Measurements from ENCODE around the gene STAT1.

DNA sequence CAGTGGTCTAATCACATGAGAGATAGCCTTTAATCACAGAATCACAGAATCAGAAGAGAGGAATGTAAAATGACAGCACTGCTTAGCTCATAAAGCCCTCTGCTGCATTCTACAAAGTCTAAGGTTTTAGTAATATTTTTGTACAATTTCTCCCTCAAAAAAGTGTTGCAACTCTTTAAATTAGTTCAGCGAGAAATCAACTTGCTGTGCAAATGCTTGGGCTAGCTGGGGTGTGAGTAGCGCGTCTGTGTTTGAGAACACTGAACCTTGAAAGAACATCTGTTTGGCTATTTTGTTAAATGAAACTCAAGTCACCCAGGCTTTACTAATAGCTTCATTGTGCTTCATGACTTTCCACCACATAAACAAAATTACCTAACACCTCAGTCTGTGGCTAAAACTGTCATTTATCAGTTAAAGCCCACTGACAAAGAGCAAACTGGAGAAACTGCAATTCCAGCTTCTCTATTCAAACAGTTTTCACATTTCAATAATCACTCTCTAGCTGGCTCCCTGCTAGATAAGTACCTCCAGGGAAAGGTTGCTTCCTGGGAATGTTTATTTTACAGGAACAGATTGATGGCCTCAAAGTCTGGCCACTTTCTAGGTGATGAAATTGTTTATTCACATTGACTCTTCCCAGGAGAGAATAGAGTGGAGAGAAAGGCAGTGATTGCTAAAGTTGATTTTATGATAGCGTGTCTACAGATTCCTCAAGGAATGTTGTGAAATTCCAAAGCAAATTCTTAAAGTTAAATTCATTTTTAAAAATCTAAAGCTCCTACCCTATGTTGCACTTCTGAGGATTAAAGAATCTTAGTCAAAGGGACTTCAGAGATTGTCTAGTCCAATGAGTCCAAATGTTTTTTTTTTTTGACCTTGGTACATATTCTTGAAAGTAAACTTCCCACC is 36.0 kb upstream of the STAT1 start:
- TF ChIP-seq, protein P1, sequence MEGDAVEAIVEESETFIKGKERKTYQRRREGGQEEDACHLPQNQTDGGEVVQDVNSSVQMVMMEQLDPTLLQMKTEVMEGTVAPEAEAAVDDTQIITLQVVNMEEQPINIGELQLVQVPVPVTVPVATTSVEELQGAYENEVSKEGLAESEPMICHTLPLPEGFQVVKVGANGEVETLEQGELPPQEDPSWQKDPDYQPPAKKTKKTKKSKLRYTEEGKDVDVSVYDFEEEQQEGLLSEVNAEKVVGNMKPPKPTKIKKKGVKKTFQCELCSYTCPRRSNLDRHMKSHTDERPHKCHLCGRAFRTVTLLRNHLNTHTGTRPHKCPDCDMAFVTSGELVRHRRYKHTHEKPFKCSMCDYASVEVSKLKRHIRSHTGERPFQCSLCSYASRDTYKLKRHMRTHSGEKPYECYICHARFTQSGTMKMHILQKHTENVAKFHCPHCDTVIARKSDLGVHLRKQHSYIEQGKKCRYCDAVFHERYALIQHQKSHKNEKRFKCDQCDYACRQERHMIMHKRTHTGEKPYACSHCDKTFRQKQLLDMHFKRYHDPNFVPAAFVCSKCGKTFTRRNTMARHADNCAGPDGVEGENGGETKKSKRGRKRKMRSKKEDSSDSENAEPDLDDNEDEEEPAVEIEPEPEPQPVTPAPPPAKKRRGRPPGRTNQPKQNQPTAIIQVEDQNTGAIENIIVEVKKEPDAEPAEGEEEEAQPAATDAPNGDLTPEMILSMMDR (IDR thresholded peaks at IDR 0.05) = no peak
- TF ChIP-seq POLR2A (IDR thresholded peaks at IDR 0.05) = no peak
